Keratinocyte (primary cell): ENCODE measurements around the gene AMBRA1. TPM values are rescaled to one million over a fixed set of nuclear protein-coding genes. Genes with fewer than 3 reads are reported as not detected.

Source experiments
- DNase-seq: peaks from one replicate; pipeline ENCODE4 v3.0.0-alpha.2; 2011; ENCODE audit warnings: low read depth, missing footprints, low spot score
- FAIRE-seq: peaks from 2 replicates; lab custom pipeline; 2011; peaks lifted over from hg19 to GRCh38; lab: Jason Lieb, UNC
- H2AFZ ChIP-seq: 2 replicates; pipeline ENCODE4 v1.6.0; 2012; ENCODE audit warnings: low read length, control low read depth, inconsistent platforms; ENCODE audit not compliant: control insufficient read depth
- H3K27ac ChIP-seq: 2 replicates; pipeline ENCODE4 v1.5.1; 2011; ENCODE audit warnings: low read length; ENCODE audit not compliant: control insufficient read depth, insufficient read depth
- H3K27me3 ChIP-seq: 3 replicates; pipeline ENCODE4 v1.6.0; 2011; ENCODE audit warnings: low read length; ENCODE audit not compliant: control insufficient read depth, insufficient read depth; ENCODE audit errors: extremely low read depth
- H3K36me3 ChIP-seq, 2 experiments: 2 replicates in 1 of 2; 3 replicates in 1 of 2; pipeline ENCODE4 v1.5.1; 2011; ENCODE audit warnings: low read length in 2 of 2, mild to moderate bottlenecking in 1 of 2; ENCODE audit not compliant: control insufficient read depth in 2 of 2, insufficient read depth in 2 of 2; ENCODE audit errors: extremely low read depth in 1 of 2
- H3K4me1 ChIP-seq: 3 replicates; pipeline ENCODE4 v1.5.1; 2011; ENCODE audit warnings: low read length; ENCODE audit not compliant: control insufficient read depth, insufficient read depth; ENCODE audit errors: extremely low read depth
- H3K4me2 ChIP-seq: 3 replicates; pipeline ENCODE4 v1.6.0; 2011; ENCODE audit warnings: low read depth, low read length; ENCODE audit not compliant: control insufficient read depth, insufficient read depth; ENCODE audit errors: extremely low read depth
- H3K4me3 ChIP-seq, 3 experiments: fragments of 200-600 bp in 1 of 3; sonication (generic) in 1 of 3; 2 replicates in 2 of 3; 3 replicates in 1 of 3; pipeline ENCODE4 v1.5.1; 2011 to 2016; ENCODE audit warnings: low read length in 3 of 3, mild to moderate bottlenecking in 3 of 3, control low read depth in 2 of 3, inconsistent platforms in 1 of 3, low read depth in 1 of 3, mixed read lengths in 1 of 3, mixed run types in 1 of 3, moderate library complexity in 1 of 3; ENCODE audit not compliant: control insufficient read depth in 2 of 3, insufficient read depth in 2 of 3; ENCODE audit errors: extremely low read depth in 1 of 3
- H3K79me2 ChIP-seq: 2 replicates; pipeline ENCODE4 v1.6.0; 2012; ENCODE audit warnings: low read length; ENCODE audit not compliant: control insufficient read depth, insufficient read depth
- H3K9ac ChIP-seq: 3 replicates; pipeline ENCODE4 v1.6.0; 2011; ENCODE audit warnings: low read length; ENCODE audit not compliant: control insufficient read depth, insufficient read depth; ENCODE audit errors: extremely low read depth
- H3K9me1 ChIP-seq: 3 replicates; pipeline ENCODE4 v1.6.0; 2011; ENCODE audit warnings: low read length; ENCODE audit not compliant: control insufficient read depth, insufficient read depth; ENCODE audit errors: extremely low read depth
- H3K9me3 ChIP-seq: 2 replicates; pipeline ENCODE4 v1.5.1; 2012; ENCODE audit warnings: low read depth, low read length; ENCODE audit not compliant: control insufficient read depth
- H4K20me1 ChIP-seq: 3 replicates; pipeline ENCODE4 v1.6.0; 2011; ENCODE audit warnings: low read length; ENCODE audit not compliant: control insufficient read depth, insufficient read depth; ENCODE audit errors: extremely low read depth
- CTCF ChIP-seq, 3 experiments: IDR thresholded peaks in 1 of 3; conservative IDR thresholded peaks in 1 of 3; optimal IDR thresholded peaks in 1 of 3; 2 replicates in 2 of 3; 3 replicates in 1 of 3; pipeline versions ENCODE3 to v1.5.1; 2011; ENCODE audit warnings: low read length in 3 of 3, mild to moderate bottlenecking in 3 of 3, moderate library complexity in 2 of 3, control low read depth in 1 of 3, inconsistent platforms in 1 of 3; ENCODE audit not compliant: insufficient read depth in 2 of 3; ENCODE audit errors: extremely low read depth in 1 of 3
- EZH2 ChIP-seq: IDR thresholded peaks from one replicate; pipeline ENCODE4 v1.6.1; 2012; ENCODE audit warnings: inconsistent platforms, mild to moderate bottlenecking, low read length, moderate library complexity
- dilution Hi-C: fragments of 300-500 bp; cut with MboI; formaldehyde crosslinking; loops from one replicate; pipeline ENCODE4 v1.7.0; 2020; ENCODE audit warnings: low sequenced_read_pairs; ENCODE audit not compliant: extremely low pct_ligation_motif_present
- polyA plus RNA-seq, 5 experiments: library from polyadenylated mRNA; depleted of rRNA in 3 of 5; stranded (reverse) in 3 of 5; stranded (forward) in 1 of 5; unstranded in 1 of 5; fragments of >200 nt; gene quantifications; 1 replicate in 1 of 5; 2 replicates in 3 of 5; 3 replicates in 1 of 5; pipeline versions ENCODE4 v1.2.1 to v1.2.3, GENCODE V29; 2011 to 2012; ENCODE audit warnings: missing spikeins in 2 of 5, low read depth in 1 of 5, low replicate concordance in 1 of 5

Gene AMBRA1
- polyA plus RNA-seq, 1 donor (not counting 4 experiments of a cell fraction or from before 2014, with no cell fraction given), result 10.5 TPM

GRCh38 chr11:46600194-46600960 lies 6.6 kb upstream of the AMBRA1 start:
- no peak overlapping the region for H3K4me2 ChIP-seq
- no peaks in the 10 kb centered on the region for H3K9me3 ChIP-seq
- H3K4me1 ChIP-seq, result peaks cover 4% of the 10 kb centered on the region
- H2AFZ ChIP-seq, result no peak overlapping the region
- no peak overlapping the region for H3K9ac ChIP-seq
- no peaks in the 10 kb centered on the region for H3K9me1 ChIP-seq
- TF ChIP-seq EZH2 (no peak), CTCF (optimal IDR thresholded peaks at IDR 0.05 in 1 of 3, IDR thresholded peaks at IDR 0.05 in 1 of 3, conservative IDR thresholded peaks at IDR 0.05 in 1 of 3; ENCODE audit: extremely low read depth in 1 of 3, insufficient read depth in 2 of 3, low read length in 3 of 3) (no peak)
- DNase-seq (no peak), FAIRE-seq (no peak)
- no peak overlapping the region for H3K4me3 ChIP-seq
- no peaks in the 10 kb centered on the region for H4K20me1 ChIP-seq
- dilution Hi-C loops, result no loop called here
- H3K79me2 ChIP-seq, result no peaks in the 10 kb centered on the region
- H3K27ac ChIP-seq, result no peak overlapping the region
- peaks cover 0 to 3% of the 10 kb centered on the region in 2 experiments for H3K36me3 ChIP-seq
- no peaks in the 10 kb centered on the region for H3K27me3 ChIP-seq

- no peaks in the 10 kb centered on the region for H4K20me1 ChIP-seq
- no peaks in the 10 kb centered on the region for H3K79me2 ChIP-seq
- no peak for FAIRE-seq
- no peak overlapping the region for H3K4me2 ChIP-seq
- H3K9ac ChIP-seq, result no peak overlapping the region
- H3K36me3 ChIP-seq, result peaks cover 0 to 3% of the 10 kb centered on the region in 2 experiments
- H3K27me3 ChIP-seq, result no peaks in the 10 kb centered on the region
- dilution Hi-C loops, result no loop called here
- no peaks in the 10 kb centered on the region for H3K9me1 ChIP-seq
- TF ChIP-seq EZH2 (no peak), CTCF (optimal IDR thresholded peaks at IDR 0.05 in 1 of 3, IDR thresholded peaks at IDR 0.05 in 1 of 3, conservative IDR thresholded peaks at IDR 0.05 in 1 of 3; ENCODE audit: extremely low read depth in 1 of 3, insufficient read depth in 2 of 3, low read length in 3 of 3) (no peak)
- H3K9me3 ChIP-seq, result no peaks in the 10 kb centered on the region
- H3K27ac ChIP-seq, result no peak overlapping the region
- H3K4me3 ChIP-seq, result no peak overlapping the region
- H3K4me1 ChIP-seq, result peaks cover 4% of the 10 kb centered on the region
- no peak for DNase-seq
- H2AFZ ChIP-seq, result no peak overlapping the region
Measured at GRCh38 chr11:46599340-46600193, 5.7 kb upstream of the AMBRA1 start.
